Sigmoid colon (tissue), 4 donors: Measurements from ENCODE around the gene PGP.

ENCODE experiments used
- EP300 ChIP-seq, 4 donors: sonication (generic); formaldehyde crosslinking; IDR thresholded peaks; one replicate each; pipeline ENCODE4 v1.6.1; 2017; ENCODE audit warnings: antibody characterized with exemption in 4 of 4
- POLR2A ChIP-seq, 2 donors: fragments of 450-650 bp; IDR thresholded peaks; one replicate each; pipeline ENCODE4 v1.6.1; 2016; ENCODE audit warnings: antibody characterized with exemption in 2 of 2, mild to moderate bottlenecking in 2 of 2, moderate library complexity in 2 of 2
- TF ChIP-seq, protein P1 (sequence below), 4 experiments: fragments of 450-650 bp in 3 of 4; fragments of 200-600 bp in 1 of 4; IDR thresholded peaks; one replicate each; pipeline ENCODE4 v1.5.1; 2016 to 2019; ENCODE audit warnings: antibody characterized with exemption in 4 of 4, mild to moderate bottlenecking in 3 of 4, moderate library complexity in 2 of 4

- TF ChIP-seq, protein P1, sequence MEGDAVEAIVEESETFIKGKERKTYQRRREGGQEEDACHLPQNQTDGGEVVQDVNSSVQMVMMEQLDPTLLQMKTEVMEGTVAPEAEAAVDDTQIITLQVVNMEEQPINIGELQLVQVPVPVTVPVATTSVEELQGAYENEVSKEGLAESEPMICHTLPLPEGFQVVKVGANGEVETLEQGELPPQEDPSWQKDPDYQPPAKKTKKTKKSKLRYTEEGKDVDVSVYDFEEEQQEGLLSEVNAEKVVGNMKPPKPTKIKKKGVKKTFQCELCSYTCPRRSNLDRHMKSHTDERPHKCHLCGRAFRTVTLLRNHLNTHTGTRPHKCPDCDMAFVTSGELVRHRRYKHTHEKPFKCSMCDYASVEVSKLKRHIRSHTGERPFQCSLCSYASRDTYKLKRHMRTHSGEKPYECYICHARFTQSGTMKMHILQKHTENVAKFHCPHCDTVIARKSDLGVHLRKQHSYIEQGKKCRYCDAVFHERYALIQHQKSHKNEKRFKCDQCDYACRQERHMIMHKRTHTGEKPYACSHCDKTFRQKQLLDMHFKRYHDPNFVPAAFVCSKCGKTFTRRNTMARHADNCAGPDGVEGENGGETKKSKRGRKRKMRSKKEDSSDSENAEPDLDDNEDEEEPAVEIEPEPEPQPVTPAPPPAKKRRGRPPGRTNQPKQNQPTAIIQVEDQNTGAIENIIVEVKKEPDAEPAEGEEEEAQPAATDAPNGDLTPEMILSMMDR (IDR thresholded peaks at IDR 0.05), result no peak
- TF ChIP-seq POLR2A (IDR thresholded peaks at IDR 0.05) (no peak), EP300 (IDR thresholded peaks at IDR 0.05) (no peak)
Observed at GRCh38 chr16:2186505-2186904, 28.1 kb downstream of the PGP start.
